LNCAP (cell line): Measurements from ENCODE around the gene VPS37B.

Source experiments
- CTCF ChIP-seq: fragments of 450-650 bp; IDR thresholded peaks from 2 replicates; pipeline ENCODE4 v1.5.1; 2017; ENCODE audit warnings: mild to moderate bottlenecking

Gene VPS37B

GRCh38 chr12:122899887-122900286 lies 4.0 kb upstream of the VPS37B start:
- no peak for TF ChIP-seq CTCF

GRCh38 chr12:122896662-122897061 lies 738 bp upstream of the VPS37B start:
- TF ChIP-seq CTCF = no peak

- no peak for TF ChIP-seq CTCF
These were observed 612 bp downstream of the VPS37B start for GRCh38 chr12:122895320-122895703.

- no peak for TF ChIP-seq CTCF
These were observed 1.5 kb downstream of the VPS37B start for GRCh38 chr12:122894193-122895121.

GRCh38 chr12:122893208-122894153 lies 2.4 kb downstream of the VPS37B start:
- no peak for TF ChIP-seq CTCF

GRCh38 chr12:122891661-122892525 lies 4.0 kb downstream of the VPS37B start:
- TF ChIP-seq CTCF = no peak
